IMR-90 (cell line): ENCODE measurements around the gene CAPZA1. TPM values are rescaled to one million over a fixed set of nuclear protein-coding genes. Genes with fewer than 3 reads are reported as not detected.

Source experiments
- microRNA-seq, 2 experiments: library from miRNA; stranded (forward) in 1 of 2; unstranded in 1 of 2; fragments of 10-50 nt in 1 of 2; fragments of <30 nt in 1 of 2; gene quantifications in 1 of 2; microRNA quantifications in 1 of 2; one replicate each; pipeline versions ENCODE3 to v1.1.0; 2013 to 2020; ENCODE audit not compliant: insufficient read depth in 1 of 2, insufficient read length in 1 of 2, unreplicated experiment in 1 of 2
- polyA plus RNA-seq, 3 experiments: library from polyadenylated mRNA; depleted of rRNA; stranded (reverse); fragments of >200 nt; gene quantifications; 2 replicates each; pipeline ENCODE4 v1.2.3, GENCODE V29; 2012; ENCODE audit warnings: low replicate concordance in 1 of 3
- small RNA-seq, 5 experiments: library from RNA; depleted of rRNA; stranded (forward); fragments of <200 nt; gene quantifications; one replicate each; pipeline ENCODE3, GENCODE V24; 2012
- total RNA-seq: library from RNA; depleted of rRNA; stranded (reverse); fragments of >200 nt; gene quantifications from 2 replicates; pipeline ENCODE4 v1.2.3, GENCODE V29; 2012; rRNA removed

Gene CAPZA1
- total and polyA plus RNA-seq, 2 of the 4 experiments (the other 2 are of a cell fraction) = 108 to 262 TPM

Small RNA genes within 50 kb of the gene (microRNA-seq; reads per million reads assigned to microRNA genes)
- gene RNU7-70P (ENCODE audit: insufficient read depth, insufficient read length) = not detected

Small RNA genes within 50 kb of the gene (small RNA-seq; reads per million reads assigned to genes)
- gene RNU7-70P = 0 to 2.4 (median 0) reads per million in 5 experiments

Other genes with a start within 250 kb of the CAPZA1 start
- gene CTTNBP2NL, start 223.6 kb upstream of the CAPZA1 start, total RNA-seq = 22.0 and 31.7 TPM in 2 replicates
- 11.0 and 12.4 TPM in 2 replicates for gene CTTNBP2NL, start 223.6 kb upstream of the CAPZA1 start, polyA plus RNA-seq (2012; rRNA removed)
- 0.54 and 0.56 TPM in 2 replicates for gene WNT2B, start 110.9 kb upstream of the CAPZA1 start, total RNA-seq
- gene WNT2B, start 110.9 kb upstream of the CAPZA1 start, polyA plus RNA-seq (2012; rRNA removed) = 0.50 TPM in 2 replicates
- 14.7 and 16.9 TPM in 2 replicates for gene ST7L, start 691 bp upstream of the CAPZA1 start, total RNA-seq
- 7.7 TPM in 2 replicates for gene ST7L, start 691 bp upstream of the CAPZA1 start, polyA plus RNA-seq (2012; rRNA removed)
- 33.9 and 36.7 TPM in 2 replicates for gene MOV10, start 54.8 kb downstream of the CAPZA1 start, total RNA-seq
- gene MOV10, start 54.8 kb downstream of the CAPZA1 start, polyA plus RNA-seq (2012; rRNA removed) = 102 and 103 TPM in 2 replicates
- 699 and 764 TPM in 2 replicates for gene RHOC, start 87.3 kb downstream of the CAPZA1 start, total RNA-seq
- 839 and 1,049 TPM in 2 replicates for gene RHOC, start 87.3 kb downstream of the CAPZA1 start, polyA plus RNA-seq (2012; rRNA removed)
- 1.4 and 1.8 TPM in 2 replicates for gene PPM1J, start 95.5 kb downstream of the CAPZA1 start, total RNA-seq
- 2.4 and 2.8 TPM in 2 replicates for gene PPM1J, start 95.5 kb downstream of the CAPZA1 start, polyA plus RNA-seq (2012; rRNA removed)